Adrenal gland (tissue), 12 donors: Measurements from ENCODE around the gene ZRANB1. TPM values are rescaled to one million over a fixed set of nuclear protein-coding genes. Genes with fewer than 3 reads are reported as not detected.
A peak's percentile ranks its signal among the peaks of the same experiment; 100 is the strongest.

ENCODE experiments used
- DNase-seq, 7 donors: peaks; one replicate each; pipeline ENCODE4 v3.0.0-alpha.2; 2019 to 2020
- H3K27ac ChIP-seq, 5 donors: fragments of 200-600 bp; sonication (generic) in 4 of 5; 1 replicate in 3 of 5; 2 replicates in 2 of 5; pipeline versions ENCODE4 v1.5.1 to v1.8.0; 2016 to 2020; ENCODE audit warnings: mild to moderate bottlenecking in 1 of 5
- H3K27me3 ChIP-seq: fragments of 200-600 bp; 2 replicates; pipeline ENCODE4 v1.8.0; 2021
- H3K36me3 ChIP-seq, 2 donors: fragments of 200-600 bp; replicated peaks in 1 of 2; 1 replicate in 1 of 2; 2 replicates in 1 of 2; pipeline versions ENCODE4 v1.5.1 to v1.8.0; 2018 to 2022
- H3K4me1 ChIP-seq, 2 donors: fragments of 200-600 bp; replicated peaks in 1 of 2; 1 replicate in 1 of 2; 2 replicates in 1 of 2; pipeline versions ENCODE4 v1.5.1 to v1.8.0; 2018 to 2021
- H3K4me3 ChIP-seq, 4 donors: fragments of 200-600 bp; sonication (generic) in 3 of 4; one replicate each; pipeline ENCODE4 v1.5.1; 2016 to 2018
- H3K9me3 ChIP-seq, 3 donors: fragments of 200-600 bp; sonication (generic) in 1 of 3; replicated peaks in 1 of 3; 1 replicate in 2 of 3; 2 replicates in 1 of 3; pipeline versions ENCODE4 v1.5.1 to v1.8.0; 2016 to 2021
- CTCF ChIP-seq, 6 experiments: fragments of 450-650 bp in 4 of 6; fragments of 200-600 bp in 2 of 6; sonication (generic) in 1 of 6; IDR thresholded peaks; 1 replicate in 5 of 6; 2 replicates in 1 of 6; pipeline versions ENCODE4 v1.5.1 to v1.8.0; 2016 to 2021; ENCODE audit warnings: antibody characterized with exemption in 6 of 6, mild to moderate bottlenecking in 2 of 6, moderate library complexity in 1 of 6
- POLR2A ChIP-seq, 2 donors: fragments of 450-650 bp; IDR thresholded peaks; one replicate each; pipeline ENCODE4 v1.6.1; 2017; ENCODE audit warnings: antibody characterized with exemption in 2 of 2, mild to moderate bottlenecking in 2 of 2, moderate library complexity in 1 of 2
- WGBS, 4 donors: extraction: QIAGEN DNeasy Blood & Tissue Kit in 2 of 4; methylation state at CpG; one replicate each; pipeline versions ENCODE4 v1.1.5 to v1.1.7; 2013 to 2017; 5-methylcytosine and 5-hydroxymethylcytosine counted together
- intact Hi-C, 2 donors: fragments of 100-400 bp; cut with DNase I; formaldehyde crosslinking; loops; one replicate each; pipeline versions ENCODE4 v1.14.1 to v1.15.0; 2022 to 2023
- polyA plus RNA-seq, 3 donors: library from polyadenylated mRNA; stranded (reverse); fragments of 200-250 nt in 2 of 3; fragments of 350-450 nt in 1 of 3; fragmentation: Illumina TruSeq in 1 of 3; extraction: RNeasy Lipid Tissue Mini Kit (QIAGEN cat#74804) in 1 of 3; gene quantifications; one replicate each; pipeline ENCODE4 v1.2.3, GENCODE V29; 2013 to 2014
- total RNA-seq, 9 donors: library from RNA; depleted of rRNA in 4 of 9; stranded (reverse); fragments of >200 nt in 4 of 9; fragments of 120-200 nt in 1 of 9; fragmentation: NEBNext Ultra II Directional in 1 of 9; extraction: Animal tissue kit (Norgen Biotek cat#: 25700) in 1 of 9; gene quantifications; one replicate each; pipeline versions ENCODE4 v1.1.0 to v1.2.4, GENCODE V29; 2013 to 2023
- donor health status: healthy with polysubstance abuse.
- donor health status: Bipolar disorder and iron deficiency.
- donor health status: DM: yes; HTN: yes; CAD: no.
- donor health status: DM: no; HTN: no; CAD: no.
- donor health status: DM: no; HTN: no; CAD: no.
- donor health status: DM: yes; HTN: yes; CAD: no.

Gene ZRANB1
- total and polyA plus RNA-seq, 12 donors = 20.2 to 64.7 (median 38.0) TPM

DNA sequence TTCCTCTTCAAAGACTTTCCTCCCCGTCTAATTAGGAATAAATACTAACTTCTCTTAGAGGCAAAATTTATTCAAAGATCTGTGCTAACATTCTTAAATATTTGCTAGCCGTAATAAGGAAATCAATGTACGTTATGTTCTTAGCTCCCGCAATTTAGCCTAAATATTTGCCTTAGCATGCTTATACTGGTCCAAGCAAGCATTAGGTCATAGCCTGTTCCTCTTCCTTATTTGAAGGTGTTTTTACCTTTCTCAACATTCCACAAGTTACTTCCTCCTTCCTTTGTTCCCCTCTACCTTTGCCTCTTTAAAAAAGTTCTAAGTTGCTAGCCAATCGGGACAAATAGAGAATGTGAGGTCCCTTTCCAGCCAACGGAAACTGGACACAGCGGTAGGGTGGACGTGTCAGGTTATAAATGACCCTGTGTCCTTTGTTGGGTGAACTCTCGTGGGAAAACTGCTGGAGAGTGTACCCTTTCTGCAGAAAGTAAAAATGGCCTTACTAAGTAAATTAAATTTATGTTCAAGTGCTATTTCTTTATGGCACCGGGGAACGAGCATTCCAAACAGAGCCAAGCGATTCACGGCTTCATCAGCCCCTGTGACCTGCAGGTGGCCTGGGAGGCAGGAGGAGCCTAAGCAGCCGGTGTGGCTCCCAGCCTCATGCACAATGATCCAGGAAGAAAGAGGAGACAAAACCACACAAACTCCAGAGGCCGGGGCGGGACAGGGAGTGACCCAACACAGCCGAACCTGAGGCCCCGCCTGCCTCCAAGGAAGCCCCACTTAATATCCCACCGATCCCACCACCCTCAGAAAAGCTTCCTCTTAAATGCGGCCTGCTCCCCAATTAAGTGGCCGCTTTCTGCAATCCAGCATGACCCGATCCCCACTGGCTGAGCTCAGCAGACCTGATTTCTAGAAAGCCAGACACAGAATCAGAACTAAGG, 67.0 kb downstream of the ZRANB1 start:
- Histone ChIP-seq H3K27me3 (no peaks in the 10 kb centered on the region), H3K27ac (peak overlapping the region in 4 of 5 donors; percentile 48 to 80 (median 72)), H3K36me3 (no peaks in the 10 kb centered on the region), H3K4me3 (no peak overlapping the region), H3K4me1 (peaks cover 13 to 31% of the 10 kb centered on the region in 2 donors), H3K9me3 (no peaks in the 10 kb centered on the region)
- WGBS, 4 donors = 85 to 93% (median 89%) methylated on average over 21 to 22 of the region's 22 CpGs
- no peak for TF ChIP-seq POLR2A (IDR thresholded peaks at IDR 0.05)
- no peak for TF ChIP-seq CTCF (IDR thresholded peaks at IDR 0.05)
- intact Hi-C loops = no loop called here
- no peak for DNase-seq

DNA sequence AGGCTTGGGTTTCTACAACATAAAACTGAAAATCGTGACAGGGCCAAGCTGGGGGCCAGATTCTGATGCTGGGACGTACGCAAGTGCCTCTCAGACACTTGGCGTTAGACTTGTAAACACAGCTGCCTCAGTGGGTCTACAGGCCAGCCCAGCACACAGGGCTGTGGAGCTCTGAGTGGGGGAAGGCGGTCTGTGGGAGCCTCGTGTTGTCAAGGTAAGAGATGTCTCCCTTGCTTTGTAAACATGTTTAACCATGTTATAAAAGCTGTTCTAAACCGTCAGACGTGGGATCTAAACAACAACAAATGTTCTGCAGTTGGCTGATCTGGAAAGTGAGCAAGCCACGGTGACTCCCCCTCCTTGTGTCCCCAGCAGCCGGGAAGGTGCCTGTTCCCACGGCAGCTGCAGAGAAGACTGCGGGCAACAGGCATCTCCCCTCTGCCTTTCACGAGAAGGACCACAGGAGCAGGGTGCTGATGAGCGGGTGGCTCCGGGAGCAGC, 67.8 kb downstream of the ZRANB1 start:
- 77 to 89% (median 86%) methylated on average over 15 of the region's 15 CpGs for WGBS, 4 donors
- H3K9me3 ChIP-seq = no peaks in the 10 kb centered on the region
- no peaks in the 10 kb centered on the region for H3K36me3 ChIP-seq
- TF ChIP-seq CTCF (IDR thresholded peaks at IDR 0.05) = no peak
- no peak for TF ChIP-seq POLR2A (IDR thresholded peaks at IDR 0.05)
- H3K27ac ChIP-seq = peak overlapping the region in 3 of 5 donors; percentile 2 to 80 (median 43)
- no peaks in the 10 kb centered on the region for H3K27me3 ChIP-seq
- intact Hi-C loops = no loop called here
- no peak for DNase-seq
- no peak overlapping the region for H3K4me3 ChIP-seq
- H3K4me1 ChIP-seq = peaks cover 19 to 39% of the 10 kb centered on the region in 2 donors

GRCh38 chr10:125010362-125010761, 68.4 kb downstream of the ZRANB1 start:
- 77 to 96% (median 91%) methylated on average over 5 of the region's 5 CpGs for WGBS, 4 donors
- DNase-seq = no peak
- no peak overlapping the region for H3K4me3 ChIP-seq

More at GRCh38 chr10:125010362-125010761, 68.4 kb downstream of the ZRANB1 start:
- Histone ChIP-seq H3K36me3 (no peaks in the 10 kb centered on the region), H3K27ac (peak overlapping the region in 2 of 5 donors; percentile 25 to 80), H3K9me3 (no peaks in the 10 kb centered on the region), H3K27me3 (no peaks in the 10 kb centered on the region), H3K4me1 (peaks cover 21 to 45% of the 10 kb centered on the region in 2 donors)
- intact Hi-C loops = no loop called here
- no peak for TF ChIP-seq CTCF (IDR thresholded peaks at IDR 0.05)
- no peak for TF ChIP-seq POLR2A (IDR thresholded peaks at IDR 0.05)
